ENCODE results near the gene ARL1. TPM values are rescaled to one million over a fixed set of nuclear protein-coding genes. Genes with fewer than 3 reads are reported as not detected.
"Not testable (repeated sequence)": the region's sequence is repeated elsewhere in the genome, so short reads cannot be mapped to it uniquely, and the experiment has no call there.

Gene ARL1
- total RNA-seq, 4 donors from 2014 or later = 58.2 to 66.1 (median 61.2) TPM

DNA sequence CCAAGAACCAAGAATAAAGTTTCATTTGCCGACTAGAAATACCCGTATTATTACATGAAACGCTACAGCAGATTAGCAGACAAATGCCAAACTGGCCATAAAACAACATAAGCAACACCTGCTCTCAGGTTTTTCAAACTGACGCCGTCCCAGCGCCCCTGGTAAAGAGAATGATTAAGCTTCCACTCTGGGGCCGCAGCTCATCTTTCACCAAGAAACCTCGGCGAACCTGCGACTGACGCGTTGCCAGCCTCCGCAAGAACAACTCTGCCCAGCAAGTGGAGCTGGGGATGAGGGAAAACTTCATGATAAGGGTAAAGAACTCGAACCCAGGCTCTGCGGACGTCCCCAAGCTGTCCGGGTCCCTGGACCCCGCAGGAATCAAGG is 530 bp downstream of the ARL1 start:
- ATAC-seq = no peak
- Histone ChIP-seq H3K27me3 (no peaks in the 10 kb centered on the region), H3K4me1 (peaks cover 0 to 47% (median 8%) of the 10 kb centered on the region in 3 donors), H3K36me3 (peaks cover 0 to 5% of the 10 kb centered on the region in 2 donors), H3K4me3 (peak overlapping the region; percentile 59 to 63), H3K9me3 (no peaks in the 10 kb centered on the region), H3K27ac (peak overlapping the region; percentile 88 to 95 (median 92))
- WGBS, 2 donors (ENCODE audit: low coverage in 1 of 2) = 0% methylated on average over 3 to 7 of the region's 18 CpGs
- TF ChIP-seq POLR2AphosphoS5 (IDR thresholded peaks at IDR 0.05) (no peak), POLR2A (IDR thresholded peaks at IDR 0.05) (no peak), EP300 (IDR thresholded peaks at IDR 0.05) (no peak)
- TF ChIP-seq, protein P1, sequence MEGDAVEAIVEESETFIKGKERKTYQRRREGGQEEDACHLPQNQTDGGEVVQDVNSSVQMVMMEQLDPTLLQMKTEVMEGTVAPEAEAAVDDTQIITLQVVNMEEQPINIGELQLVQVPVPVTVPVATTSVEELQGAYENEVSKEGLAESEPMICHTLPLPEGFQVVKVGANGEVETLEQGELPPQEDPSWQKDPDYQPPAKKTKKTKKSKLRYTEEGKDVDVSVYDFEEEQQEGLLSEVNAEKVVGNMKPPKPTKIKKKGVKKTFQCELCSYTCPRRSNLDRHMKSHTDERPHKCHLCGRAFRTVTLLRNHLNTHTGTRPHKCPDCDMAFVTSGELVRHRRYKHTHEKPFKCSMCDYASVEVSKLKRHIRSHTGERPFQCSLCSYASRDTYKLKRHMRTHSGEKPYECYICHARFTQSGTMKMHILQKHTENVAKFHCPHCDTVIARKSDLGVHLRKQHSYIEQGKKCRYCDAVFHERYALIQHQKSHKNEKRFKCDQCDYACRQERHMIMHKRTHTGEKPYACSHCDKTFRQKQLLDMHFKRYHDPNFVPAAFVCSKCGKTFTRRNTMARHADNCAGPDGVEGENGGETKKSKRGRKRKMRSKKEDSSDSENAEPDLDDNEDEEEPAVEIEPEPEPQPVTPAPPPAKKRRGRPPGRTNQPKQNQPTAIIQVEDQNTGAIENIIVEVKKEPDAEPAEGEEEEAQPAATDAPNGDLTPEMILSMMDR (IDR thresholded peaks at IDR 0.05) = no peak

DNA sequence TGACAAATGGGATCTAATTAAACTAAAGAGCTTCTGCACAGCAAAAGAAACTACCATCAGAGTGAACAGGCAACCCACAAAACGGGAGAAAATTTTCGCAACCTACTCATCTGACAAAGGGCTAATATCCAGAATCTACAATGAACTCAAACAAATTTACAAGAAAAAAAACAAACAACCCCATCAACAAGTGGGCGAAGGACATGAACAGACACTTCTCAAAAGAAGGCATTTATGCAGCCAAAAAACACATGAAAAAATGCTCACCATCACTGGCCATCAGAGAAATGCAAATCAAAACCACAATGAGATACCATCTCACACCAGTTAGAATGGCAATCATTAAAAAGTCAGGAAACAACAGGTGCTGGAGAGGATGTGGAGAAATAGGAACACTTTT is 16.4 kb downstream of the ARL1 start:
- not testable (repeated sequence) for H3K27ac ChIP-seq, H3K4me3 ChIP-seq, H3K27me3 ChIP-seq, ATAC-seq, H3K4me1 ChIP-seq, H3K9me3 ChIP-seq
- WGBS, 2 donors (ENCODE audit: low coverage in 1 of 2) = 80% methylated on average over 1 of the region's 3 CpGs; no CpG with 5 or more reads in 1 of the 2 donors
- H3K36me3 ChIP-seq = peaks cover 3 to 67% of the 10 kb centered on the region in 2 donors

DNA sequence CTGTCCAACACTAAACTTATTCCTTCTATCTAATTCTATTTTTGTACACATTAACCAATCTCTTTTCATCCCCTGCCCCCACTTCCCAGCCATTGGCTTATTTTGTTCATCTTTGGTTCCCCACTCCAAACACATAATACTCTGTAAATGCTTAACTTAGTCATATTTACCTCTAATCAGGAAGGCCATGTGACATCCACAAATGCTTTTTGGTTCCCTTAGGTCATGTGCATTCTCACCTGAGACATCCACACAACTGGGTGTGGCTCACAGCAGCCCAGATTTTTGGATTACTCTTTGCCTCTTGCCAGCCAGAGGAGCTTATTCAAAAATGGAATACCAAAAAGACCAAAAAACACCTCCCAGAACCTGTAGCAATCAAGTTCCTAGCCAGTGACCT is 28.4 kb downstream of the ARL1 start:
- Histone ChIP-seq H3K4me3 (no peak overlapping the region), H3K27ac (no peak overlapping the region), H3K36me3 (peaks cover 0 to 100% of the 10 kb centered on the region in 2 donors), H3K9me3 (no peaks in the 10 kb centered on the region), H3K4me1 (no peaks in the 10 kb centered on the region), H3K27me3 (no peaks in the 10 kb centered on the region)
- ATAC-seq = no peak
- no peak for TF ChIP-seq EP300 (IDR thresholded peaks at IDR 0.05)
- TF ChIP-seq, protein P1 (IDR thresholded peaks at IDR 0.05) = no peak
- TF ChIP-seq POLR2AphosphoS5 (IDR thresholded peaks at IDR 0.05) = no peak
- TF ChIP-seq POLR2A (IDR thresholded peaks at IDR 0.05) = no peak

DNA sequence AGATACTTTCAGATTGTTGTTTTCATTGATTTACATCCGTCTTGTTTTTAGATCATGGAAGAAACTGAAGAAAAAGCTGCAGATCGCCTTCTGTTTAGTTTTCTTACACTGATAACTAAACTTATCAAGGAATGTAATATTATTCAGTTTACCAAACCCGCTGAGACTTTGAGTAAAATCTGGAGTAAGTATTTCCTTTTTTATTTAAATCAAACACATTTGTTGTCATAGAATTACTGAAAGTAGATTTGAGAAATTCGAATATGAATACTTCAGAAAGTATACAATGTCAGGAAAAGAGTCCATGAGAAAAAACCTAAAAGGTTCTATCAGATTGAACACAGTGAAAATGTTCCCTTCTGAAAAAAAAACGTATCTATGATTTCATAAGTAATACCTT is 32.0 kb downstream of the ARL1 start:
- TF ChIP-seq EP300 (IDR thresholded peaks at IDR 0.05) = no peak
- TF ChIP-seq POLR2AphosphoS5 (IDR thresholded peaks at IDR 0.05) = no peak
- TF ChIP-seq, protein P1 (IDR thresholded peaks at IDR 0.05) = no peak
- TF ChIP-seq POLR2A (IDR thresholded peaks at IDR 0.05) = no peak
- no peak for ATAC-seq
- WGBS, 2 donors (ENCODE audit: low coverage in 1 of 2) = 74 to 84% methylated on average over 5 of the region's 5 CpGs
- Histone ChIP-seq H3K27ac (no peak overlapping the region), H3K4me3 (no peak overlapping the region), H3K36me3 (peaks cover 0 to 99% of the 10 kb centered on the region in 2 donors), H3K4me1 (no peaks in the 10 kb centered on the region), H3K27me3 (no peaks in the 10 kb centered on the region), H3K9me3 (no peaks in the 10 kb centered on the region)

DNA sequence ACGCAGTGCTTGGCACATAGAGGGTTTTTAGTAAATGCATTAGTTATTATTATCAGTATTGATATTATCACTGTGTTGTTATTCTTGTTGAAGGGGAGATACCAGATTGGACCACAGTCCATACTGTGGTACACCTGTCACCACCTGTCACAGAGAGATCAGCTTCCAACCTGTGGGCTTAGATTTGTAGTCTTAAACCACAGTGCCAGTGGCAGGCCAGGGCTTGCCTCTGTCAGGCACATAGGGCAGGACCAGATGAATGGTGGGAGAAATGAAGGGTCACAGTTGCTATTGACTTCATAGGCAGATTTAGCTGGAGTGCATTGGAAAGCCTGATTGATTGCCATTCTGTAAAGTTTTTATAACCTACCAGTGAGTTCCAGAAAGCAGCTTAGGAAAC is 35.1 kb downstream of the ARL1 start:
- no peaks in the 10 kb centered on the region for H3K27me3 ChIP-seq
- ATAC-seq = no peak
- no peak overlapping the region for H3K27ac ChIP-seq
- H3K4me3 ChIP-seq = no peak overlapping the region
- no peaks in the 10 kb centered on the region for H3K9me3 ChIP-seq
- WGBS, 2 donors (ENCODE audit: low coverage in 1 of 2) = 78 to 85% methylated on average over 1 of the region's 1 CpG
- TF ChIP-seq POLR2A (IDR thresholded peaks at IDR 0.05) = no peak
- no peak for TF ChIP-seq EP300 (IDR thresholded peaks at IDR 0.05)
- TF ChIP-seq, protein P1 (IDR thresholded peaks at IDR 0.05) = no peak
- no peaks in the 10 kb centered on the region for H3K4me1 ChIP-seq
- H3K36me3 ChIP-seq = peaks cover 3 to 99% of the 10 kb centered on the region in 2 donors
